DOHH2 (cell line): ENCODE results near the gene TMEM272.
A peak's percentile ranks its signal among the peaks of the same experiment; 100 is the strongest.

Experiments used
- H3F3A ChIP-seq: fragments of 200-600 bp; sonication (generic), shearing (Covaris generic); 2 replicates; pipeline ENCODE4 v1.6.0; 2016; ENCODE audit warnings: antibody characterized with exemption, mild to moderate bottlenecking; ENCODE audit not compliant: control insufficient read depth, insufficient read depth
- H3K27ac ChIP-seq: fragments of 200-600 bp; sonication (generic); 2 replicates; pipeline ENCODE4 v1.5.1; 2014; ENCODE audit warnings: low read depth, mild to moderate bottlenecking, low read length, moderate library complexity
- H3K27me3 ChIP-seq: fragments of 200-600 bp; sonication (generic); 2 replicates; pipeline ENCODE4 v1.6.1; 2014; ENCODE audit warnings: mild to moderate bottlenecking, low read length, mixed read lengths; ENCODE audit not compliant: control insufficient read depth
- H3K36me3 ChIP-seq: fragments of 200-600 bp; sonication (generic); 2 replicates; pipeline ENCODE4 v1.6.1; 2014; ENCODE audit warnings: mild to moderate bottlenecking, low read length, moderate library complexity, mixed read lengths; ENCODE audit not compliant: control insufficient read depth
- H3K4me1 ChIP-seq: fragments of 200-600 bp; sonication (generic); 2 replicates; pipeline ENCODE4 v1.6.1; 2014; ENCODE audit warnings: mild to moderate bottlenecking, low read length, mixed read lengths; ENCODE audit not compliant: control insufficient read depth
- H3K4me2 ChIP-seq: fragments of 200-600 bp; sonication (generic); 2 replicates; pipeline ENCODE4 v1.6.0; 2014; ENCODE audit warnings: mild to moderate bottlenecking, low read length, moderate library complexity
- H3K4me3 ChIP-seq: fragments of 200-600 bp; sonication (generic); 2 replicates; pipeline ENCODE4 v1.5.1; 2014; ENCODE audit warnings: mild to moderate bottlenecking, low read length, mixed read lengths
- H3K79me2 ChIP-seq: fragments of 200-600 bp; sonication (generic); 2 replicates; pipeline ENCODE4 v1.6.1; 2014; ENCODE audit warnings: mild to moderate bottlenecking, low read length, mixed read lengths; ENCODE audit not compliant: control insufficient read depth
- H3K9me2 ChIP-seq: fragments of 200-600 bp; sonication (generic); replicated peaks from 2 replicates; pipeline ENCODE4 v1.6.1; 2014; ENCODE audit warnings: mild to moderate bottlenecking, low read length, mixed read lengths; ENCODE audit not compliant: control insufficient read depth
- H3K9me3 ChIP-seq: fragments of 200-600 bp; sonication (generic); 2 replicates; pipeline ENCODE4 v1.6.1; 2014; ENCODE audit warnings: antibody characterized with exemption, low read length, mixed read lengths; ENCODE audit not compliant: control insufficient read depth, insufficient read depth
- H4K20me1 ChIP-seq: fragments of 200-600 bp; sonication (generic); 2 replicates; pipeline ENCODE4 v1.6.0; 2014; ENCODE audit warnings: low read depth, mild to moderate bottlenecking, antibody characterized with exemption, low read length, moderate library complexity; ENCODE audit not compliant: control insufficient read depth, insufficient read depth
- CTCF ChIP-seq: fragments of 200-600 bp; sonication (generic); IDR thresholded peaks from one replicate; pipeline ENCODE4 v1.5.1; 2014; ENCODE audit warnings: antibody characterized with exemption, mild to moderate bottlenecking, low read depth, low read length; ENCODE audit not compliant: poor library complexity, severe bottlenecking
- EZH2phosphoT487 ChIP-seq: fragments of 200-600 bp; sonication (generic); IDR thresholded peaks from 2 replicates; pipeline ENCODE4 v1.6.1; 2017; ENCODE audit warnings: borderline replicate concordance, mild to moderate bottlenecking, antibody characterized with exemption, low read length, moderate library complexity, mixed read lengths

TMEM272 gene

DNA sequence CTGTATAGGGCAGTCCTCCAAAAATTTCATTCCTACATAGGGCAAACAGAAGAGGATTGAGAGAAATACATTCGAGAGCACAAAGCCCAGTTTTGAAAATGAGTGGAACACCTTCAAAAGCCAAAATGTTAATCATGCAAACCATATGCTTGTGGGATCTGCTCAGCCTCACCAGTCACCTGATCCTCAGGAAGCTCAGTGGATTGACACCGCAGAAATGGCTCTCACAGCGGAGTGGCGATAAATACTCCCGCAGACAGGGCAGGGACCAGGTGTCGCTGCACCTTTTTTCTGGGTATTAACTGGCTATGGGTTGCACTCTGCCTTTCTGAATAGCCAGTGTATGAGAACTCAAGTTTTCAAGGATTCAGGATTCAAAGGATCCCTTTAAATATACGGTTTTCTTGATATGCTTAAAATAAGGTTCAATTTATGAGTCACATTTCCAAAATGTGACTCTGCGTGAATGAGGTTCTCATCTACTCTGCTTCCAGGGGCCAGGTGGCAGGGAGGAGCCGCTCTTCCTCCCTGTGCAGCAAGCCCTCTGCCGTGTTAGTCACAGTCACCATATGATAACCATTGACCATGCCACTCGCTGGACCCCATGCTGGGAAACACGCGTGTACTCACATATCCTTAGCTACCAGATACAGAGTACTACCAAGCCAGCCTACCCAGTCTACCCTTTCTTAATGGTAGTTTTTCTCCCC, 22.7 kb downstream of the TMEM272 start:
- H3K79me2 ChIP-seq = no peaks in the 10 kb centered on the region
- peaks cover 20% of the 10 kb centered on the region for H3F3A ChIP-seq
- H4K20me1 ChIP-seq = no peaks in the 10 kb centered on the region
- H3K27ac ChIP-seq = peak overlapping the region; percentile 45
- no peaks in the 10 kb centered on the region for H3K9me3 ChIP-seq
- H3K4me1 ChIP-seq = peaks cover 85% of the 10 kb centered on the region
- TF ChIP-seq CTCF (no peak), EZH2phosphoT487 (no peak)
- H3K4me3 ChIP-seq = peak overlapping the region; percentile 45
- peak overlapping the region; percentile 81 for H3K4me2 ChIP-seq
- no peaks in the 10 kb centered on the region for H3K9me2 ChIP-seq
- H3K36me3 ChIP-seq = no peaks in the 10 kb centered on the region
- no peaks in the 10 kb centered on the region for H3K27me3 ChIP-seq

GRCh38 chr13:51821606-51822005, 23.4 kb downstream of the TMEM272 start:
- H3K4me2 ChIP-seq = peak overlapping the region; percentile 81

DNA sequence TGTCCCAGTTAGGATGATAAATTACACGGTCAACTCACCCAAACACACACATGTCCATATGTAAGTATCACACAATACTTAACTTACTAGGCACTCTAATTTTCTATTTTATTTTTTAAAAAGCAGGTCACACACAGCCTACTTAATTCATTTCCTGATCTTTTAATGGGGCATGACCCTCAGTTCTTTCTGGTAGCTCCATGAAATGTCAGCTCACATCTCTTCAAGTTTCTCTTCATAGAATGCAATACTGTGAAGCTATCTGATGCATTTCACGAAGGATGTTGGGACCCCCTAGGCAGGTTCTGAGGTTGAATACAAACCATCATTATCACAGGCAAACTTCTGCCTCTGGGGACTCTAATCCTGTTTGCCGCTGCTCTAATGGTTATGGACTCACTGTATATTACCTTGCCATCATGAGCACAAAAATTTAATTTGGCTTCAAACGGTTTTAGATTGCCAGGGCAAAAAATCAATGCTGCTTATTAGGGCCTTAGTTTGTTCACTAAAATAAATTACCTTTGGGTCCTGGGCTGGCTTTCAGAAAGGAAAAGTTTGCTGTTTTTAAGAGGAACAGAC, 24.9 kb downstream of the TMEM272 start:
- TF ChIP-seq CTCF (no peak), EZH2phosphoT487 (no peak)
- H3K36me3 ChIP-seq = no peaks in the 10 kb centered on the region
- no peak overlapping the region for H3K27ac ChIP-seq
- H3K9me3 ChIP-seq = no peaks in the 10 kb centered on the region
- H3K4me2 ChIP-seq = peak overlapping the region; percentile 81; the same call in 1 of the 2 replicates
- H3K4me3 ChIP-seq = no peak overlapping the region
- H4K20me1 ChIP-seq = no peaks in the 10 kb centered on the region
- H3K79me2 ChIP-seq = no peaks in the 10 kb centered on the region
- no peaks in the 10 kb centered on the region for H3K27me3 ChIP-seq
- H3K4me1 ChIP-seq = peaks cover 74% of the 10 kb centered on the region
- H3F3A ChIP-seq = peaks cover 16% of the 10 kb centered on the region
- no peaks in the 10 kb centered on the region for H3K9me2 ChIP-seq

More at GRCh38 chr13:51821606-51822005, 23.4 kb downstream of the TMEM272 start:
- no peaks in the 10 kb centered on the region for H3K9me2 ChIP-seq
- H3K9me3 ChIP-seq = no peaks in the 10 kb centered on the region
- H3F3A ChIP-seq = peaks cover 20% of the 10 kb centered on the region
- peak overlapping the region; percentile 45 for H3K27ac ChIP-seq
- H4K20me1 ChIP-seq = no peaks in the 10 kb centered on the region
- H3K79me2 ChIP-seq = no peaks in the 10 kb centered on the region
- TF ChIP-seq CTCF (no peak), EZH2phosphoT487 (no peak)
- H3K27me3 ChIP-seq = no peaks in the 10 kb centered on the region
- peaks cover 78% of the 10 kb centered on the region for H3K4me1 ChIP-seq
- no peaks in the 10 kb centered on the region for H3K36me3 ChIP-seq
- H3K4me3 ChIP-seq = peak overlapping the region; percentile 45
